Fibroblast of the conjunctiva (primary cell): ENCODE results near the gene PHTF1.

ENCODE experiments used
- DNase-seq: peaks from one replicate; pipeline ENCODE4 v3.0.0-alpha.2; 2010; ENCODE audit warnings: low read depth

The PHTF1 gene

DNA sequence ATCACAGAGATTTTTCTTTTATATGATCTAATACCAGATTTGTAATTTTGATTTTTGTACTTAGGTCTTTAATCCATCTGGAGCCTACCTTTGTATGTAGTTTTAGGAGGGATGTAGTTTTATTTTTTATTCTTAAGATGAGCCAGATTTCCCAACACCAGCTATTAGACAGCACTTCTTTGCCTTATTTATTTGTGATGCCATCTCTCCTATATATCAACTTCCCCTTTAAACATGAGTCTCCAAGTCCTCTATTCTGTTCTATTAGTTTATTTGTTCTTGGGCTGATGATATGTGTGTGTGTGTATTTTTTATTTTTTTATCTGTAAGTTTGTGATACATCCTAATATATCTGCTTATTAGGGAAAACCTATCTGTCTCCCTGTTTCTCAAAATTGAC, 94.2 kb downstream of the PHTF1 start:
- no peak for DNase-seq

- no peak for DNase-seq
These were observed 95.9 kb downstream of the PHTF1 start for GRCh38 chr1:113663165-113663951.

GRCh38 chr1:113662101-113662500, 97.2 kb downstream of the PHTF1 start:
- DNase-seq: no peak

- DNase-seq: no peak
These were observed 99.2 kb downstream of the PHTF1 start for GRCh38 chr1:113660088-113660487.

DNA sequence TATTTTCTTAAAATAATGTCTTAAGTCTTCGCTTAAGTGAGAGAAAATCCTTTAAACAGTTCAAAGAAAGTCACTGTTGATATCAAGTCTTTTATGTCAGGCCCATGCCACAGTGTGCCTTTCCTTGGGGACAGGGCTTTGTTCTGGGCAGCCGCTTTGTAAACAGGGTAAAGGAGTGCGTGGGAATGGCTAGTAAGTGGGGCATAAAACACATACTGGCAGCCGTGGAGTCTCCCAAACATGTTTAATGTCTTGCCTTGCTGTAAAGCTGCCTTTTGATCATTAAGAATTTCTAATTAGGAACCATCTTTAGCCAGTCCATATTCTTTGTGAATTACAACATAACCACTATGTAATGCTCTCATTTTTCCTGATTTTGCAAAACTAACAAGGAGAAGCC, 99.7 kb downstream of the PHTF1 start:
- DNase-seq: no peak

- no peak for DNase-seq
These were observed 100.3 kb downstream of the PHTF1 start for GRCh38 chr1:113659035-113659434.

DNA sequence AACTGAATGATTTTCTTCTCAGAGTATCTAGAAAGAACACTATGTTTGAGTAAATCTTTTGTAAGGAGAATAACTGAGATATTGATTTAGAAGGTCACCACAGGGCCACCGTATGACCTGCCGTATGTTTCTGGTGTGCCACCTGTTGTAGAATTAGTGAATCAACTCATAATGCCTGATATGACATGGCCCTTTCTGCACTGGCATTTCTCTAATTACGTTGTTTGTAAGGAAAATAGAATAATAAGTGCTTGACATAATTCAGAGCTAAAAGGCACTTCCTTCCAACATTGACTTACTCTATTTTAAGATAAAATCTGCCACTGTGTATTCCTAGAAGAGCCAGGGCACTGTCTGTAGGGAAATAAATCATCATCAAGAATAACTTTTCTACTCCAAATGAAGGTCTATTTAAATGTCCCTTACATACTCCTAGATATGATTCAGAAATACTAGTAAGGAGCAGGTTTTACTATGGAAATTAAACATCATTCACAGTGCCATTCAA, 101.7 kb downstream of the PHTF1 start:
- DNase-seq: no peak

DNA sequence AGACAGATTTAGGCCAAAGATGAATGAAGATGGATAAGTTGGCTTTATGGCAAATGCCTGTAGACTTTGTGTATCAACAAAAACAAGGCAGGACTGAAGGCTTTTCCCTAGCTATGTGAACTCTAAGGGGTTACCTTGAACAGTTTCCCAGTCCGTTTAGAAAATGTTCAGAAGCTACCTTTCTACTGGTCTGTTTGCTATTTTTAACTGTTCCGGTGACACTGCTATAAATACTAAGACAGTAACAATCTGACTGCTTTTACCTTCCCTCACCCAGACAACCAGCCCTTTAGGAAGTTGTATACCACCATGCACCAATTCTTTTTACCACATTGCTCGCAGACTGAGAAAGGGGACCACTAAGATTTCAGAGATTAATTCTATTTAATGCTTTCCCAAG, 102.2 kb downstream of the PHTF1 start:
- DNase-seq: no peak

DNA sequence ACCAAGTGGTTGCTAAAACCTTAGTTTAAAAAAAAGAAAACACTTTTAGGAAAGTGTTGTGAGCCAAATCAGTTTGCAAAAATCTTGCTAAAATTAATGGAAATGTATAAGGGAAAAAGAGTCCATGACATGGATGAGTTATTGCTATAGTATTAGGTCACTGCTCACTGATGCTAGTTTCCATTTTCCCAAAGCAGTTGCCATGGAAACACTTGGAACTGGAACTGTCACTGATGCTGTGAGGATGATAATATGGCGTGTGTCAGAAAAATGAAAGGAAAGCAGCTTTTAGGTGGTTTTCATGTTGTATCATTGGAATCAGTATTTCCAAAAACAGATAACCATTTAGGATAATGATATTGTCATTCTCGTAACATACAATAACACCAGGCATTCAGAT, 104.4 kb downstream of the PHTF1 start:
- DNase-seq: no peak

- no peak for DNase-seq
These were observed 105.5 kb downstream of the PHTF1 start for GRCh38 chr1:113653741-113654140.

- DNase-seq: no peak
These were observed 106.5 kb downstream of the PHTF1 start for GRCh38 chr1:113652771-113653170.

DNA sequence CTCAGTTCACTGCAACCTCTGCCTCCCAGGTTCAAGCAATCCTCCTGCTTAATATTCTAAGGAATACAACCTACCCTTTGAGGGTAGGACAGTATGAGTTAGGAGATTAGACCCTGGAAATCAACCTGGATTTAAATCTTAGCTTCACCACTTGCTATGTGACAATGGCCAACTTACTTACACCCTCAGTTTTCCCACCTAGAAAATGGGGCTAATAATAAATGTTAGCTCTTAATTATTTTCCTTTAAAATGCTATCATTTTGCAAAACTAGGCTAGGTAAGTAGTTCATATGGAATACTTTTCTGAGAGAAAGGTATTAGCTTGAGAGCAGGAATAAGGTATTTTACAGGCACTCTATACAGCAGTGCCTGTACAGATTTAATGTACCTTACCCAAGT, 110.8 kb downstream of the PHTF1 start:
- no peak for DNase-seq

- no peak for DNase-seq
These were observed 112.1 kb downstream of the PHTF1 start for GRCh38 chr1:113647164-113647563.
